Activated CD4-positive, CD25-positive, alpha-beta regulatory T cell treated with anti-CD3 and anti-CD28 coated beads, Interleukin-2, amount 50 U/mL, for 24 hours (primary cell): ENCODE results near the gene TNFRSF25.

ENCODE experiments used
- ATAC-seq, 2 donors: fragments of 150-1000 bp; cut with Tn5 transposase; one replicate each; pipeline ENCODE4 v1.10.0; 2021; ENCODE audit warnings: mild to moderate bottlenecking in 1 of 2, moderate library complexity in 1 of 2

TNFRSF25 gene

GRCh38 chr1:6486433-6487011 is 20.5 kb upstream of the TNFRSF25 start:
- ATAC-seq: peak; percentile 78 to 81

DNA sequence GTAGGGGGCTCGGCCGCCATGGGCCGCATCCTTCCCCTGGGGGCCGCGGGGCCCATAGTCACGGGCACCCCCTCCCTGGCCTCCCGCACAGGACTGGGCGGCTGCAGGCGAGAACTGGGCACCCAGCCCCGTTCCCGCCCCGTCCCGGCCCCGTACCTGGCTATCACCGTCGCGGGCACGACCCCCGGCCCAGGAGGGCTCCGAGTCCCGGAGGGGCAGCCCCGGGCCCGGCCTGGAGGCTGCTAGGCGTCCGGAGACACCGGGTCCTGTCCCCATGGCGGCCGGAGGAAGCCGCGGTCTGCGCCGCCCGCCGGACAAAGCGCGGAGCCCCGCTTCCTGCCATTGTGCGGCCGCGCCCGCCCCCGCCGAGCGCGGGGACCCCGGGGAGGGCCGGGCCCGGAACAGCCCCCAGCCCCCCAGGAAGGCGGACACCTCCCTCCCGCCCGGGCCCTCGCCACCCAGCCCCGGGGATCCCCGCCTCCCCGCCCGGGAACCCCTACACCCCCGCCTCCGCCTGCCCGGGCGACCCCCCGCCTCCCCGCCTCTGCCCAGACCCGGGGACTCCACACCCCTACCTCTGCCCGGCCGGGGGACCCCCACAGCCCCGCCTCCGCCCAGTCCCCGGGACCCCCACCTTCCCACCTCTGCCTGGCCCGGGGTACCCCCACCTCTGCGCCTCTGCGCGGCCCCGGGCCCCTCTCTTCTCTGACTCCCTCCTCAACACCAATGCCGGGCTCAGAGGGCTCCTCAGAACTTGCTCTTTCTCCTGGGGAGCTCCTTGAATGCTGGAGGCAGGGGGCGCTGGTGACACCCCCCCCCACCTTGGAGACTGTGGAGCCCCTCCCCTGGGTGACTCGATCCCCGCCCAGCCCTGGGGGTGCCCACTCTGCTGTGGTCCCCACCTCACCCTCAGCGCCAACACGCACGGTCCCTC is 19.5 kb upstream of the TNFRSF25 start:
- no peak for ATAC-seq

DNA sequence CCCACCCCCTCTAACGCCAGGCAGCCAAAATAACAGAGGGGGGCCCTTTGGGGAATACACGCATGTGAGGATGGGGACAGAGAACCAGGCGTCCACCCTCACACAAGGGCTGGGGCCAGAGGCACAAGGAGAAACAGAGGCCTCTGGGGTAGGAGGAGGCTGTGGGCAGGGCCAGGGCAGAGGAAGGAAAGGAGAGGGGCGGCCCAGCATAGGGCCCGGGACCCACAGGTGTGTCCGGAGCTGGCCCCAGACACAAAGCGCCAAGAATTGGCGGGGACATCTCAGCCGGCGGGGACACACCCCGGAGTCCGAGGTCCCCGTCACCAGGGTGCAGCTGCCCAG is 18.8 kb upstream of the TNFRSF25 start:
- ATAC-seq: no peak

DNA sequence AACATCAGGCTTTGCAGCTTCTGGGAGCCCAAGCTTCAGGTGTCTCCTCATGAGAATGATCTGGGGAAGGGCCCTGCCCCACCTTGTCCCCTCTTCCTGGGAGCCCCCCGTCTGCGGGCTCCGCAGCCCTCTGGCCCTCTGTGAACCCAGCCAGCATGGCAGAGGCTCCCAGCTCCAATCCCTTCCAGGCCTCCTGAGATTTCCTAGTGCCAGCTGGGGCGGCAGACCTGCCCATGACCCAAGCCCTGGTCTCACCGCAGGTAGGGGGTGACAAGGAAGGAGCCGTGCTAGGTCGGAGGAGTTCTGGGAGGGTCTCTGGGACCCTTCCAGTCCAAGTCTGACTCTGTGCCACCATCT is 17.8 kb upstream of the TNFRSF25 start:
- no peak for ATAC-seq

- no peak for ATAC-seq
Observed at GRCh38 chr1:6483017-6483760, 17.2 kb upstream of the TNFRSF25 start.

- ATAC-seq: no peak
Observed at GRCh38 chr1:6481820-6482219, 15.8 kb upstream of the TNFRSF25 start.

DNA sequence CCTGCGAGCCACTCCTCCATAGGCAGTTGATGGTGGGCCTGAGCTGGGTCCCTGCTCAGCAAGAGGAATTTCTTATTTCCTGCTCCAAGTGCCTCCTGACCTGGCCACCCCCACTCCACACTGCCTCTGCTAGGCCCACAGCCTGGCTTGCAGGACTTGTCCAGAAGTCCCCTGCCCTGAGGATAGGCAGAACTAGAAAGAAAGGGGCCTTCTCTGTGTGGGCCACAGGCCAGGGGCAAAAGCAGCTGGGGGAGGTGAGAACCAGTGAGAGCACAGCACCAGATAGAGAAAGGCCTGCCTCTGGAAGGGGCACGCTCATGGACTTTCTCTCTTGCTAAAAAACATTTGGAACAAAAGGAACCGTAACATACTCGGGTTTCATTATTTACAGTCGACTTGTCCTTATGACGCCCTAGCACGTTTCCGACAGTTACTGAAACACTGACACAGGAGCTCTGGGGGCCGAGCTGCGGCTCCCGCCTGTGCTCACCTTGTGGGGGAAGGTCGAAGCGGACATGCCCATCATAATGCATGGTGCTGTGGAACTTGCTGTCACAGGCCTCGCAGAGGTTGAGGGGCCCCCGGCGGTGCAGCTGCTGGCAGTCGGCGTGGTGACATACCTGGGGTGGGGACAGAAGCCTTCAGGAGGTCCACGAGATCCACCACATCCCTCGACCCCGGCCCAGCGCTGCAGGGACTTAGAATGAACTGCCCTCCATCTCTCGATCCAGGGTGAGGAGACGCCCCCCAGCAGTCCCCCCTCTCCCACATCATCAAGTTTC is 11.3 kb upstream of the TNFRSF25 start:
- ATAC-seq: no peak

DNA sequence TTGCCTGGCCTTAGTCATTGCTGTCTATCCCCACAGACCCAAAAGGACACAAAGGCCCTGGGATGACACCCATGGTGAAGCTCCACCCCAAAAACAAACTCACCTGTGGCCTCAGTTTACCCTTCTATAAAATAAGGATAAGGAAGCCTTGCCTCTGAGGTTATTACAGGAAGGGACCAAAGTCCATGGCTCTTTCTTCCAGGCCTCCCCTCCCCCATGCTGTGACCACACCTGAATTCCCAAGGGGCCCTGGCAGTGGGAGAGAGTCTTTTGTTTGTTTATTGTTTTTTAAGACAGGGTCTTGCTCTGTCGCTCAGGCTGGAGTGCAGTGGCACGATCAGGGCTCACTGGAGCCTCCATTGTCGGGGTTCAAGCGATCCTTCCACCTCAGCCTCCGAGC is 10.5 kb upstream of the TNFRSF25 start:
- ATAC-seq: no peak

DNA sequence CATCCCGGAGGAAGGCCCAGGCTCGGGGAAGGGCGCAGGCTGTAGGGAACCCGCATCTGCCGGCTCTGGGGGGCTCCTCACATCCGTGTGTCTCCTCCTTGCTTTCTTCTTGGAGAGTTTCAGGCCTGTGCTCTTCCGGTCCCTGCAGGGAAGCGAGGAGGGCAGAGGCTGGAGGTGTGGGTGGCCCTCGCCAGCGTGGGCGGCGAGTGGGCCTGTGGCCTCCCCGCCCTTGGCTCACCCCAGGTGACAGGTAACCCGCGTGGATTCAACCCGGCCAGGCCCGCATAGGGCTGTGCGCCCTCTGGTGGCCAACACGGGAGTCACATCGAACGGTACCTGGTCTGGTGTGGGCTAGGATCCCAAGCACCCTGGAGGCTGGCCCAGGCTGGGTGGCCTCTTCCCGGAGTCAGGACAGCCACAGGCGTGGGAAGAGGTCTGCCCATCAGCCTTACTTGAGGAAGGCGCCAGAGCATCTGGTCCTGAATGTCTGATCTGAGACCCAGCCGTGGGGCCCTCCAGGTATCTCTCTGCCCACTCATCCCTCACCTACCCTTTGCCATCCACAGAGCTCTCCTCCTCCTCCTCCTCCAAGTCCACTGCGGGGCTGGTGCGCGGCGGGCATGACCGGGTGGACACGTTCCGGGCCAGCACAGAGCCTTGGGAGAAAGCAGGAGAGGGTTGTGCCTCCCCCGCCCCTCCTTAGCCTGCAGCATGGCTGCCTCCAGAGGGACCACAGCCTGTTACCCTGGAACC is 9.6 kb upstream of the TNFRSF25 start:
- peak; percentile 91 to 97 for ATAC-seq

DNA sequence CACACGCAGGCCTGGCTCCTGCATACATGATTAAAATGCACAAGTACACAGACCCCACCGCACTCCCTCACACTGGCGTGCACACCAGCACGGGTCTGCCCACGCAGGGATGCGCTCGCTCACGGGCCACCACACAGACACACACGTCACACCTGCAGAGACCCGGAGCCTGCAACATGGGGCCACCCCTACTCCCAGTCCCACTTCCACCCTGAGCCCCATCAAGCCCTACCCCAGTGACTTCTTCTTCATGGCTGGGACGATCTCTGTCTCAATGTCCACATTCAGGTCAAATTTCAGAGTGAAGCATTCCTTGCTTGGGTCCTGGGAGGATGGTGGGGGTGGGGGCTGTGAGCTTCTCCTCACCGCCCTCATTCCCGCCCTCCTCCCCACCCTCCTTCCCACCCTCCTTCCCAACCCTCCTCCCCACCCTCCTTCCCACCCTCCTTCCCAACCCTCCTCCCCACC is 8.9 kb upstream of the TNFRSF25 start:
- ATAC-seq: no peak

GRCh38 chr1:6473974-6474814 is 8.2 kb upstream of the TNFRSF25 start:
- ATAC-seq: no peak

DNA sequence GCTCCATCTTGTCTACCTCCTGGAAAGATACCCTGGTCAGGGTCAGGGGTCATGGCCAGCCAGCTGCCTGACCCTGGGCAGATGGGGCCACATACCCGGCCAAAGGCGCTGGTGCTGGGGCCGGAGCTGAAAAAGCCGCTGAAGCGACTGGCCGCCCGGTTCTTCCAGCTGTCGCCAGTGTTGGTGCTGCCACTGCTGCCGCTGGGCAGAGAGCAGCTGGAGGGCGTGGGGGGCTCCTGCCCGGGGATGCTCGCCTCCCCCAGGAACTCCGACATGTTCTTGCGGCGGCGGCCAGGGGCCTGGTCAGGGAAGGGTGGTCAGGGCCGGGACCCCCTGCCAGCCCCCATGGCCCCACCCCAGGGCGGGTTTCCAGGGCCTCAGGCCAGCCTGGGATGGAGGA is 7.2 kb upstream of the TNFRSF25 start:
- ATAC-seq: no peak

DNA sequence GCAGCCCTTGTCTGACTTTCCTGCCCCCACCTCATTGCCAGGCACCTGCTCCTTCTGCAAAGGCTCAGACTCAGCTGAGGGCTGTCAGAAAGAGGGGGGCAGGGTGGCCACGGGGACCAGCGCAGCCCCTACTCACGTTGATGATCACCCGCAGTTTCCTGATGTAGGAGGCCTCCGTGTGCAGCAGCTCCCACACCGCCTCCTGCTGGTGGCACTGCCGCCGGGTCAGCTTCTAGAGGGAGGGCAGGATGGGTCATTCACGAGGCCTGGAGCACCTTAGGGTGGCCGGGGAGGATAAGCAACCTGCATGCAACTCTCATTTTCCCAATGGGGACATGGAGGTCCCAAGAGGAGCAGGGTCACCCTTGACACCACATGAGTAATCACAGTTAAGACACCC is 6.4 kb upstream of the TNFRSF25 start:
- no peak for ATAC-seq

GRCh38 chr1:6471970-6472368 is 6.0 kb upstream of the TNFRSF25 start:
- no peak for ATAC-seq

DNA sequence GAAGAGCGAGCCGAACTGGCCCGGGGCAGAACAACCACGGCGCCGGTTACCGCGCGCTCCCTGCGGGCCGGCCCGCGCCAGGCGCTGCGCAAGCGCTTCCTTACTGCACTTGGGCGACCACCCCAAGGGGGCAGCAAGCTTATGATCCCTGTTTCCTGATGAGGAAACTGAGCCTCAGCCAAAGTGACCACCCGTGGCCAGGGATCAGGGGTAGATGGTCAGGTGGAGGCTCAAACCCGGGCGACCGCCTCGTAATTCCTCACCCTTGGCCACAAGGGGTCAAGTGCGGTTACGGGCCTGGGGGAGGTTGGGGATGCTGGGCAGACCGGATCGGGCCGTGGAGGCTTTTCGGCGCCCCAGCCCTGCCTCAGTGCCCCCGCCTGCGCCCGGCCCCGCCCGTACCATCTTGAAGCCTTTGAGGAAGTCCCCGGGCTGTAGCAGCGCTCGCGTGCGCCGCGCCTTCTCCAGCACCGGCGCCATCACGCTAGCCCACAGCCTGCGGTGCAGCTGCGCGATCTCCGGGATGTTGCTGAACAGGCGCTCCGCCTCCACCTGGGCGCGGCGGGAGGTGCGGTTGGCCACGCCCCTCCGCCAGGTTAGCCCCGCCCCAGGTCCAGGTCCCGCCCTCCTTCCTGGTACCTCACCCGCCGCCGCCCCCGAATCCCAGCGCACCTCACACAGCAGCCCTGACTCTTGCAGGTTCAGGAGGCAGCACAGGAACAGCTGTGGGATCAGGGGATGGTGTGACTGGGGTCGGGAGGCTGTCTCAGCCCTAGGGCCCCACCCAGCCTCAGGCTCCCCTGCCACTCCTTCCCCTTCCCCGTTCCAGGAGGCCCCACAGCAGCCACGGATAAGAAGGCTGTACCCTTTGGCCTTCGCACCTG is 5.4 kb upstream of the TNFRSF25 start:
- ATAC-seq: no peak

GRCh38 chr1:6470132-6471085 is 4.4 kb upstream of the TNFRSF25 start:
- no peak for ATAC-seq

DNA sequence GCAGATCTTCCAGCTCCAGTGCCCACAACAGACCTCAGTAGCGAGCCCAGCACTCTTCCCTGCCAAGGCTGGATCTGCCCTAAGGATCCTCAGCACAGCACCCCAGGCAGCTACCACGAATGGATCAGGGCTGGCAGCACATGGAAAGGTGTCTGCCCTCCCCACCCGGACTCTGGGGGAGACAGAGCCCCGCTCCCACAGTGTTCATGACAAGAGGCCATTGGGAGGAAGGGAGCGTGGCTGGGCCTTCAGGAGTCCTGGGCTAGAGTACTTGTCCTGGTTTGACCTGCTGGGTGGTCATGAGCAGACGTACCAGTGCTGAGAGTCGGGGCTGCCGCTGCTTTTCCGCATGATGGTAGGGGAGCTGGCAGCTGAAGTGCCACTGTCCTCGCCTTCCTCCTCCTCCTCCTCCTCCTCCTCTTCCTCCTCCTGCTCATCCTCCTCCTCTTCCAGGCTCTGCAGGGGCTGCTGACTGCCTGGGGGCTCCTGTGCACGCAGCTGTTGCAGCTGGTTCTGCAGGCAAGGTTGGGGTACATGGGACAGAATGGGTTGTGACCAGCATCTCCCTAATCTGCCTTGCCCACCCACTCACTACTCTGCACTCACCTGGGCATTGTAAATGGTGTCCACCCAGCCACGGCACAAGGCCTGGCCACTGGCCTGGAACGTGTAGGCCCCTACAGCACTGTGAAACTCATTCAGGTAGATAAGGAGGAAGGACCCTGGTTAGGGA is 2.9 kb upstream of the TNFRSF25 start:
- ATAC-seq: no peak
